HEK293T (cell line): ENCODE results near the gene BPIFB6.

Experiments used
- BHLHE40 ChIP-seq: fragments of 450-650 bp; IDR thresholded peaks from 2 replicates; pipeline ENCODE4 v1.6.1; 2016; ENCODE audit warnings: mild to moderate bottlenecking, moderate library complexity, borderline replicate concordance
- CTBP1 ChIP-seq: fragments of 450-650 bp; IDR thresholded peaks from 2 replicates; pipeline ENCODE4 v1.6.1; 2016; ENCODE audit warnings: borderline replicate concordance
- ELF4 ChIP-seq: fragments of 450-650 bp; IDR thresholded peaks from 2 replicates; pipeline ENCODE4 v1.6.1; 2017; ENCODE audit warnings: antibody characterized with exemption
- FOXA1 ChIP-seq: fragments of 450-650 bp; IDR thresholded peaks from 2 replicates; pipeline ENCODE4 v1.6.1; 2016; ENCODE audit warnings: mild to moderate bottlenecking
- FOXK2 ChIP-seq: fragments of 450-650 bp; IDR thresholded peaks from 2 replicates; pipeline ENCODE4 v1.6.1; 2016; ENCODE audit warnings: mild to moderate bottlenecking
- FOXM1 ChIP-seq: fragments of 450-650 bp; IDR thresholded peaks from 2 replicates; pipeline ENCODE4 v1.6.1; 2017; ENCODE audit warnings: mild to moderate bottlenecking, borderline replicate concordance
- L3MBTL2 ChIP-seq: fragments of 450-650 bp; conservative IDR thresholded peaks from 2 replicates; pipeline ENCODE4 v1.6.1; 2016; ENCODE audit warnings: mild to moderate bottlenecking
- NFRKB ChIP-seq: fragments of 450-650 bp; IDR thresholded peaks from 2 replicates; pipeline ENCODE4 v1.6.1; 2016; ENCODE audit warnings: mild to moderate bottlenecking, moderate library complexity
- PKNOX1 ChIP-seq: fragments of 450-650 bp; IDR thresholded peaks from 2 replicates; pipeline ENCODE4 v1.6.1; 2016
- SP1 ChIP-seq: fragments of 450-650 bp; IDR thresholded peaks from 2 replicates; pipeline ENCODE4 v1.6.1; 2017
- SUZ12 ChIP-seq: fragments of 450-650 bp; IDR thresholded peaks from 2 replicates; pipeline ENCODE4 v1.6.1; 2016; ENCODE audit warnings: mild to moderate bottlenecking
- TARDBP ChIP-seq: fragments of 450-650 bp; IDR thresholded peaks from 2 replicates; pipeline ENCODE4 v1.6.1; 2016
- ZNF384 ChIP-seq: fragments of 450-650 bp; IDR thresholded peaks from 2 replicates; pipeline ENCODE4 v1.6.1; 2016

GRCh38 chr20:33053291-33054106 is 22.1 kb downstream of the BPIFB6 start, which contains the start of gene BPIFB3:
- TF ChIP-seq L3MBTL2 (no peak), ZNF384 (no peak), FOXM1 (no peak), NFRKB (no peak), BHLHE40 (no peak), SP1 (no peak), CTBP1 (no peak), ELF4 (no peak), SUZ12 (no peak), FOXK2 (no peak), FOXA1 (no peak), TARDBP (no peak), PKNOX1 (no peak)
